WTC11 (cell line): ENCODE results near the gene APLN. TPM values are rescaled to one million over a fixed set of nuclear protein-coding genes. Genes with fewer than 3 reads are reported as not detected.

Source experiments
- ATAC-seq: fragments of 200-7000 bp; cut with Tn5 transposase; 2 replicates; pipeline ENCODE4 v1.10.0; 2021; ENCODE audit warnings: mild to moderate bottlenecking, moderate library complexity
- CTCF ChIA-PET: fragments of 300-600 bp; sonication (Branson Sonifier 250); formaldehyde crosslinking; loops from one replicate; lab custom pipeline; 2021; ENCODE audit warnings: antibody characterized with exemption; lab: Charles Lee
- POLR2A ChIA-PET: fragments of 350-600 bp; sonication (Branson Sonifier 250); formaldehyde crosslinking; loops from one replicate; lab custom pipeline; 2021; ENCODE audit warnings: antibody characterized with exemption; lab: Charles Lee
- DNase-seq: peaks from one replicate; pipeline ENCODE4 v3.0.0; 2021; ENCODE audit warnings: low spot score
- H3K27ac Mint-ChIP-seq: 2 replicates; pipeline ENCODE4 v1.8.0; 2021; ENCODE audit warnings: mixed read lengths
- H3K27me3 Mint-ChIP-seq: 2 replicates; pipeline ENCODE4 v1.8.0; 2021; ENCODE audit warnings: low read depth, mild to moderate bottlenecking, moderate library complexity, mixed read lengths
- H3K36me3 Mint-ChIP-seq: 2 replicates; pipeline ENCODE4 v1.8.0; 2021; ENCODE audit warnings: mixed read lengths
- H3K4me1 Mint-ChIP-seq: 2 replicates; pipeline ENCODE4 v1.8.0; 2022; ENCODE audit warnings: mixed read lengths
- H3K4me3 Mint-ChIP-seq: 2 replicates; pipeline ENCODE4 v1.8.0; 2021; ENCODE audit warnings: mild to moderate bottlenecking, moderate library complexity, mixed read lengths
- H3K9me3 Mint-ChIP-seq: 2 replicates; pipeline ENCODE4 v1.8.0; 2021; ENCODE audit warnings: mixed read lengths
- CBFB ChIP-seq: sonication (generic); formaldehyde crosslinking; IDR thresholded peaks from 2 replicates; pipeline ENCODE4 v1.8.1; 2022; ENCODE audit warnings: mild to moderate bottlenecking, low read depth, missing genetic modification reagents
- CREM ChIP-seq: sonication (generic); formaldehyde crosslinking; IDR thresholded peaks from 2 replicates; pipeline ENCODE4 v1.8.1; 2022; ENCODE audit warnings: mild to moderate bottlenecking, missing genetic modification reagents, moderate library complexity
- ESRRA ChIP-seq: sonication (generic); formaldehyde crosslinking; IDR thresholded peaks from 2 replicates; pipeline ENCODE4 v1.8.1; 2022; ENCODE audit warnings: mild to moderate bottlenecking, missing genetic modification reagents, borderline replicate concordance
- GRHL2 ChIP-seq: fragments of 250-450 bp; sonication (Bioruptor Pico); IDR thresholded peaks from 2 replicates; pipeline ENCODE4 v1.8.0; 2022; ENCODE audit warnings: mild to moderate bottlenecking, moderate library complexity; ENCODE audit not compliant: insufficient replicate concordance, severe bottlenecking
- GTF2I ChIP-seq: fragments of 250-450 bp; sonication (Bioruptor Pico); conservative IDR thresholded peaks from 2 replicates; pipeline ENCODE4 v1.4.0; 2021; ENCODE audit warnings: mild to moderate bottlenecking
- JAZF1 ChIP-seq: fragments of 250-450 bp; sonication (Bioruptor Pico); IDR thresholded peaks from 2 replicates; pipeline ENCODE4 v1.9.0; 2021; ENCODE audit warnings: moderate library complexity, mild to moderate bottlenecking, inconsistent platforms
- JUN ChIP-seq: sonication (generic); formaldehyde crosslinking; IDR thresholded peaks from 2 replicates; pipeline ENCODE4 v1.8.0; 2023; ENCODE audit warnings: mild to moderate bottlenecking, missing genetic modification reagents
- SMAD3 ChIP-seq: sonication (generic); formaldehyde crosslinking; IDR thresholded peaks from 2 replicates; pipeline ENCODE4 v1.8.0; 2022; ENCODE audit warnings: missing genetic modification reagents, mild to moderate bottlenecking, borderline replicate concordance
- SP1 ChIP-seq: sonication (generic); formaldehyde crosslinking; conservative IDR thresholded peaks from 2 replicates; pipeline ENCODE4 v1.8.1; 2022; ENCODE audit warnings: missing genetic modification reagents
- ZNF219 ChIP-seq: sonication (generic); formaldehyde crosslinking; IDR thresholded peaks from 2 replicates; pipeline ENCODE4 v1.8.0; 2023; ENCODE audit warnings: missing genetic modification reagents, mild to moderate bottlenecking, borderline replicate concordance
- total RNA-seq: library from RNA; stranded (reverse); gene quantifications from 3 replicates; pipeline ENCODE4 v1.2.3, GENCODE V29; 2021
- TF ChIP-seq, protein P1 (sequence below): sonication (generic); formaldehyde crosslinking; IDR thresholded peaks from 2 replicates; pipeline ENCODE4 v1.8.1; 2023; ENCODE audit warnings: mild to moderate bottlenecking, missing genetic modification reagents, moderate library complexity
- TF ChIP-seq, protein P2 (sequence below): sonication (generic); formaldehyde crosslinking; IDR thresholded peaks from 2 replicates; pipeline ENCODE4 v1.8.1; 2023; ENCODE audit warnings: mild to moderate bottlenecking, moderate library complexity, missing genetic modification reagents
- TF ChIP-seq, protein P3 (sequence below): sonication (generic); formaldehyde crosslinking; IDR thresholded peaks from 2 replicates; pipeline ENCODE4 v1.8.1; 2023; ENCODE audit warnings: mild to moderate bottlenecking, missing genetic modification reagents
- TF ChIP-seq, protein P4 (sequence below): sonication (generic); formaldehyde crosslinking; IDR thresholded peaks from 2 replicates; pipeline ENCODE4 v1.8.0; 2023; ENCODE audit warnings: mild to moderate bottlenecking, missing genetic modification reagents
- TF ChIP-seq, protein P5 (sequence below): sonication (generic); formaldehyde crosslinking; IDR thresholded peaks from 2 replicates; pipeline ENCODE4 v1.8.1; 2022; ENCODE audit warnings: low read depth, mild to moderate bottlenecking, moderate library complexity, missing genetic modification reagents, borderline replicate concordance
- TF ChIP-seq, protein P6 (sequence below): fragments of 250-450 bp; sonication (Bioruptor Pico); IDR thresholded peaks from 2 replicates; pipeline ENCODE4 v2.1.2; 2022; ENCODE audit warnings: mild to moderate bottlenecking, moderate library complexity
- TF ChIP-seq, protein P7 (sequence below): sonication (generic); formaldehyde crosslinking; IDR thresholded peaks from 2 replicates; pipeline ENCODE4 v1.8.0; 2022; ENCODE audit warnings: mild to moderate bottlenecking, missing genetic modification reagents
- TF ChIP-seq, protein P8 (sequence below): fragments of 250-450 bp; sonication (Bioruptor Pico); IDR thresholded peaks from 2 replicates; pipeline ENCODE4 v1.9.0; 2021; ENCODE audit warnings: mild to moderate bottlenecking

Gene APLN
- total RNA-seq, 1 experiment from 2014 or later, result 4.2 TPM

DNA sequence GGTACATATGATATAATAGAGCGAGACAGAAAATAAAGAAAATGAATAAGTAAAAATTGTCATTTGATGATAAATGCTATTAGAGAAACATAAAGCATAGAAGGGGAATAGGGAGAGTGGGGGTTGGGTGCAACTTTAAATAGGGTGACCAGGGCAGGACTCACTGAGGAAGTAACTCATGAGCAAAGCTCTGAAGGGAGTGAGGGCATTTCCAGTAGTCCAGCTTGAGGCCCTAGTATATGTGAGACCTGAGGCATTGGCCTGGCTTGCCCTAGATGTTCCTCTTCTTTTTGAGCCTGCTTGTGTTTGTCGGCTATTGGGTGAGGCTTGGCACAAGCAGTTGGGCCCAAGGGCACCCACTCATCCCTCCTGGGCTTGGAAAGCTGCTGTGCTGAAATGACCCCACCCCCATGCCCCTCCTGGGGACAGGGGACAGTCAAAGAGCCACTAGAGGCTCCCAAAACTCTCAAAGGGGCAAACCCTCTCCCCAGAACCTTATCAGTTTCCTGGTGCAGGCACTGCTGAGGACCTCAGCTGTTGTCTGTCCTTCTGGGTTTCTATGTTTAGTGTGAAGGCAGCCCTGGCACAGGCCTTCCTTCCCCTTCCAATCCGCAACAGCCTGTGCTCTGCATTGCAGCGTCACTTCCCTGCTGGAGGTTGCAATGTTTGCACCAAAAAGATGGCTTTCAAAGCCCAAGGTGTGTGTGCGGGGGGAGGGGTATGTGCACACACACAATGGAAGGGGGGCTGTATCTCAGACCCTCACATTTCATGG is 40.1 kb downstream of the APLN start (continued):
- TF ChIP-seq, protein P1, sequence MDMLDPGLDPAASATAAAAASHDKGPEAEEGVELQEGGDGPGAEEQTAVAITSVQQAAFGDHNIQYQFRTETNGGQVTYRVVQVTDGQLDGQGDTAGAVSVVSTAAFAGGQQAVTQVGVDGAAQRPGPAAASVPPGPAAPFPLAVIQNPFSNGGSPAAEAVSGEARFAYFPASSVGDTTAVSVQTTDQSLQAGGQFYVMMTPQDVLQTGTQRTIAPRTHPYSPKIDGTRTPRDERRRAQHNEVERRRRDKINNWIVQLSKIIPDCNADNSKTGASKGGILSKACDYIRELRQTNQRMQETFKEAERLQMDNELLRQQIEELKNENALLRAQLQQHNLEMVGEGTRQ (CRISPR knock-in tag), result no peak
- TF ChIP-seq, protein P2, sequence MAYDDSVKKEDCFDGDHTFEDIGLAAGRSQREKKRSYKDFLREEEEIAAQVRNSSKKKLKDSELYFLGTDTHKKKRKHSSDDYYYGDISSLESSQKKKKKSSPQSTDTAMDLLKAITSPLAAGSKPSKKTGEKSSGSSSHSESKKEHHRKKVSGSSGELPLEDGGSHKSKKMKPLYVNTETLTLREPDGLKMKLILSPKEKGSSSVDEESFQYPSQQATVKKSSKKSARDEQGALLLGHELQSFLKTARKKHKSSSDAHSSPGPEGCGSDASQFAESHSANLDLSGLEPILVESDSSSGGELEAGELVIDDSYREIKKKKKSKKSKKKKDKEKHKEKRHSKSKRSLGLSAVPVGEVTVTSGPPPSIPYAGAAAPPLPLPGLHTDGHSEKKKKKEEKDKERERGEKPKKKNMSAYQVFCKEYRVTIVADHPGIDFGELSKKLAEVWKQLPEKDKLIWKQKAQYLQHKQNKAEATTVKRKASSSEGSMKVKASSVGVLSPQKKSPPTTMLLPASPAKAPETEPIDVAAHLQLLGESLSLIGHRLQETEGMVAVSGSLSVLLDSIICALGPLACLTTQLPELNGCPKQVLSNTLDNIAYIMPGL (CRISPR knock-in tag), result no peak

DNA sequence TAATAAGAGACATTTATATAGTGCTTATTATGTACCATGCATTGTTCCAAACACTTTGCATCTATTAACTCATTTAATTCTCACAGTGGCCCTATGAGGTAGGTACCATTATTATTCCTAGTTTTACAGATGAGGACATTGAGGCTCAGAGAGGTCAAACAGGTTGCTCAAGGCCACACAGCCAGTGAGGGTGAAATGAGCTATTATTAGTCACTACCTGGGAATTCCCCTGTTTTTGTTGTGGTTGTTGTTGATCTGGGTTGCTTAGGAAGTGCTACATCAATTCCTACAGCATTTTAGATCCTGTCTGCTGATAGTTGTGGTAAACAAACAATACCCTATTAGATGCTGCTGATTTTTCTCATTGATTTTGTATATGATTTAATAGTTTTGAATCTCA is 41.2 kb downstream of the APLN start:
- DNase-seq (no peak), ATAC-seq (no peak)
- 0 out of 2 replicates have a peak, but pooled peaks cover under 1% of the 10 kb centered on the region for H3K27me3 Mint-ChIP-seq
- no peak overlapping the region for H3K4me3 Mint-ChIP-seq
- H3K27ac Mint-ChIP-seq, result no peak overlapping the region
- CTCF ChIA-PET, result interaction anchor here (1.5 kb wide), 1 partner anchor 8 kb away, joined by 3 read pairs; no protein-coding TSS in a partner anchor
- no peaks in the 10 kb centered on the region for H3K36me3 Mint-ChIP-seq
- TF ChIP-seq, protein P3, sequence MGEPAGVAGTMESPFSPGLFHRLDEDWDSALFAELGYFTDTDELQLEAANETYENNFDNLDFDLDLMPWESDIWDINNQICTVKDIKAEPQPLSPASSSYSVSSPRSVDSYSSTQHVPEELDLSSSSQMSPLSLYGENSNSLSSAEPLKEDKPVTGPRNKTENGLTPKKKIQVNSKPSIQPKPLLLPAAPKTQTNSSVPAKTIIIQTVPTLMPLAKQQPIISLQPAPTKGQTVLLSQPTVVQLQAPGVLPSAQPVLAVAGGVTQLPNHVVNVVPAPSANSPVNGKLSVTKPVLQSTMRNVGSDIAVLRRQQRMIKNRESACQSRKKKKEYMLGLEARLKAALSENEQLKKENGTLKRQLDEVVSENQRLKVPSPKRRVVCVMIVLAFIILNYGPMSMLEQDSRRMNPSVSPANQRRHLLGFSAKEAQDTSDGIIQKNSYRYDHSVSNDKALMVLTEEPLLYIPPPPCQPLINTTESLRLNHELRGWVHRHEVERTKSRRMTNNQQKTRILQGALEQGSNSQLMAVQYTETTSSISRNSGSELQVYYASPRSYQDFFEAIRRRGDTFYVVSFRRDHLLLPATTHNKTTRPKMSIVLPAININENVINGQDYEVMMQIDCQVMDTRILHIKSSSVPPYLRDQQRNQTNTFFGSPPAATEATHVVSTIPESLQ (CRISPR knock-in tag), result no peak
- TF ChIP-seq, protein P4, sequence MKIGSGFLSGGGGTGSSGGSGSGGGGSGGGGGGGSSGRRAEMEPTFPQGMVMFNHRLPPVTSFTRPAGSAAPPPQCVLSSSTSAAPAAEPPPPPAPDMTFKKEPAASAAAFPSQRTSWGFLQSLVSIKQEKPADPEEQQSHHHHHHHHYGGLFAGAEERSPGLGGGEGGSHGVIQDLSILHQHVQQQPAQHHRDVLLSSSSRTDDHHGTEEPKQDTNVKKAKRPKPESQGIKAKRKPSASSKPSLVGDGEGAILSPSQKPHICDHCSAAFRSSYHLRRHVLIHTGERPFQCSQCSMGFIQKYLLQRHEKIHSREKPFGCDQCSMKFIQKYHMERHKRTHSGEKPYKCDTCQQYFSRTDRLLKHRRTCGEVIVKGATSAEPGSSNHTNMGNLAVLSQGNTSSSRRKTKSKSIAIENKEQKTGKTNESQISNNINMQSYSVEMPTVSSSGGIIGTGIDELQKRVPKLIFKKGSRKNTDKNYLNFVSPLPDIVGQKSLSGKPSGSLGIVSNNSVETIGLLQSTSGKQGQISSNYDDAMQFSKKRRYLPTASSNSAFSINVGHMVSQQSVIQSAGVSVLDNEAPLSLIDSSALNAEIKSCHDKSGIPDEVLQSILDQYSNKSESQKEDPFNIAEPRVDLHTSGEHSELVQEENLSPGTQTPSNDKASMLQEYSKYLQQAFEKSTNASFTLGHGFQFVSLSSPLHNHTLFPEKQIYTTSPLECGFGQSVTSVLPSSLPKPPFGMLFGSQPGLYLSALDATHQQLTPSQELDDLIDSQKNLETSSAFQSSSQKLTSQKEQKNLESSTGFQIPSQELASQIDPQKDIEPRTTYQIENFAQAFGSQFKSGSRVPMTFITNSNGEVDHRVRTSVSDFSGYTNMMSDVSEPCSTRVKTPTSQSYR, result no peak
- TF ChIP-seq, protein P5, sequence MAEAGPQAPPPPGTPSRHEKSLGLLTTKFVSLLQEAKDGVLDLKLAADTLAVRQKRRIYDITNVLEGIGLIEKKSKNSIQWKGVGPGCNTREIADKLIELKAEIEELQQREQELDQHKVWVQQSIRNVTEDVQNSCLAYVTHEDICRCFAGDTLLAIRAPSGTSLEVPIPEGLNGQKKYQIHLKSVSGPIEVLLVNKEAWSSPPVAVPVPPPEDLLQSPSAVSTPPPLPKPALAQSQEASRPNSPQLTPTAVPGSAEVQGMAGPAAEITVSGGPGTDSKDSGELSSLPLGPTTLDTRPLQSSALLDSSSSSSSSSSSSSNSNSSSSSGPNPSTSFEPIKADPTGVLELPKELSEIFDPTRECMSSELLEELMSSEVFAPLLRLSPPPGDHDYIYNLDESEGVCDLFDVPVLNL, result no peak
- TF ChIP-seq CREM (CRISPR knock-in tag) (no peak), GTF2I (no peak), ESRRA (CRISPR knock-in tag) (no peak), CBFB (CRISPR knock-in tag) (no peak), JAZF1 (CRISPR knock-in tag) (no peak), JUN (no peak), GRHL2 (CRISPR knock-in tag) (no peak), SP1 (CRISPR knock-in tag) (no peak), SMAD3 (CRISPR knock-in tag) (no peak), ZNF219 (CRISPR knock-in tag) (no peak)
- TF ChIP-seq, protein P6, sequence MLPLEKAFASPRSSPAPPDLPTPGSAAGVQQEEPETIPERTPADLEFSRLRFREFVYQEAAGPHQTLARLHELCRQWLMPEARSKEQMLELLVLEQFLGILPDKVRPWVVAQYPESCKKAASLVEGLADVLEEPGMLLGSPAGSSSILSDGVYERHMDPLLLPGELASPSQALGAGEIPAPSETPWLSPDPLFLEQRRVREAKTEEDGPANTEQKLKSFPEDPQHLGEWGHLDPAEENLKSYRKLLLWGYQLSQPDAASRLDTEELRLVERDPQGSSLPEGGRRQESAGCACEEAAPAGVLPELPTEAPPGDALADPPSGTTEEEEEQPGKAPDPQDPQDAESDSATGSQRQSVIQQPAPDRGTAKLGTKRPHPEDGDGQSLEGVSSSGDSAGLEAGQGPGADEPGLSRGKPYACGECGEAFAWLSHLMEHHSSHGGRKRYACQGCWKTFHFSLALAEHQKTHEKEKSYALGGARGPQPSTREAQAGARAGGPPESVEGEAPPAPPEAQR (CRISPR knock-in tag), result no peak
- TF ChIP-seq, protein P7, sequence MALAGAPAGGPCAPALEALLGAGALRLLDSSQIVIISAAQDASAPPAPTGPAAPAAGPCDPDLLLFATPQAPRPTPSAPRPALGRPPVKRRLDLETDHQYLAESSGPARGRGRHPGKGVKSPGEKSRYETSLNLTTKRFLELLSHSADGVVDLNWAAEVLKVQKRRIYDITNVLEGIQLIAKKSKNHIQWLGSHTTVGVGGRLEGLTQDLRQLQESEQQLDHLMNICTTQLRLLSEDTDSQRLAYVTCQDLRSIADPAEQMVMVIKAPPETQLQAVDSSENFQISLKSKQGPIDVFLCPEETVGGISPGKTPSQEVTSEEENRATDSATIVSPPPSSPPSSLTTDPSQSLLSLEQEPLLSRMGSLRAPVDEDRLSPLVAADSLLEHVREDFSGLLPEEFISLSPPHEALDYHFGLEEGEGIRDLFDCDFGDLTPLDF (CRISPR knock-in tag), result no peak
- TF ChIP-seq, protein P8, sequence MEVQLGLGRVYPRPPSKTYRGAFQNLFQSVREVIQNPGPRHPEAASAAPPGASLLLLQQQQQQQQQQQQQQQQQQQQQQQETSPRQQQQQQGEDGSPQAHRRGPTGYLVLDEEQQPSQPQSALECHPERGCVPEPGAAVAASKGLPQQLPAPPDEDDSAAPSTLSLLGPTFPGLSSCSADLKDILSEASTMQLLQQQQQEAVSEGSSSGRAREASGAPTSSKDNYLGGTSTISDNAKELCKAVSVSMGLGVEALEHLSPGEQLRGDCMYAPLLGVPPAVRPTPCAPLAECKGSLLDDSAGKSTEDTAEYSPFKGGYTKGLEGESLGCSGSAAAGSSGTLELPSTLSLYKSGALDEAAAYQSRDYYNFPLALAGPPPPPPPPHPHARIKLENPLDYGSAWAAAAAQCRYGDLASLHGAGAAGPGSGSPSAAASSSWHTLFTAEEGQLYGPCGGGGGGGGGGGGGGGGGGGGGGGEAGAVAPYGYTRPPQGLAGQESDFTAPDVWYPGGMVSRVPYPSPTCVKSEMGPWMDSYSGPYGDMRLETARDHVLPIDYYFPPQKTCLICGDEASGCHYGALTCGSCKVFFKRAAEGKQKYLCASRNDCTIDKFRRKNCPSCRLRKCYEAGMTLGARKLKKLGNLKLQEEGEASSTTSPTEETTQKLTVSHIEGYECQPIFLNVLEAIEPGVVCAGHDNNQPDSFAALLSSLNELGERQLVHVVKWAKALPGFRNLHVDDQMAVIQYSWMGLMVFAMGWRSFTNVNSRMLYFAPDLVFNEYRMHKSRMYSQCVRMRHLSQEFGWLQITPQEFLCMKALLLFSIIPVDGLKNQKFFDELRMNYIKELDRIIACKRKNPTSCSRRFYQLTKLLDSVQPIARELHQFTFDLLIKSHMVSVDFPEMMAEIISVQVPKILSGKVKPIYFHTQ (CRISPR knock-in tag), result no peak
- H3K4me1 Mint-ChIP-seq, result peaks cover 3% of the 10 kb centered on the region; the same call in 1 of the 2 replicates
- POLR2A ChIA-PET, result no interaction called here
- no peaks in the 10 kb centered on the region for H3K9me3 Mint-ChIP-seq
